Left lung (tissue), 10 donors: Measurements from ENCODE around the gene DCAF8L2. TPM values are rescaled to one million over a fixed set of nuclear protein-coding genes. Genes with fewer than 3 reads are reported as not detected.
A peak's percentile ranks its signal among the peaks of the same experiment; 100 is the strongest.

Experiments
- ATAC-seq: fragments of 200-7000 bp; cut with Tn5 transposase; one replicate; pipeline ENCODE4 v1.9.1; 2020; ENCODE audit warnings: moderate library complexity
- DNase-seq, 4 donors: peaks; one replicate each; pipeline ENCODE4 v3.0.0-alpha.2; 2013 to 2020
- H3K27ac ChIP-seq, 2 donors: fragments of 200-600 bp; sonication (generic) in 1 of 2; one replicate each; pipeline versions ENCODE4 v1.5.0 to v1.8.0; 2020 to 2021
- H3K27me3 ChIP-seq, 2 donors: fragments of 200-600 bp; sonication (generic) in 1 of 2; one replicate each; pipeline versions ENCODE4 v1.5.0 to v1.8.0; 2020 to 2021
- H3K36me3 ChIP-seq, 2 donors: fragments of 200-600 bp; sonication (generic) in 1 of 2; one replicate each; pipeline versions ENCODE4 v1.5.0 to v1.8.0; 2020 to 2021
- H3K4me1 ChIP-seq, 2 donors: fragments of 200-600 bp; one replicate each; pipeline ENCODE4 v1.8.0; 2021
- H3K4me3 ChIP-seq, 2 donors: fragments of 200-600 bp; sonication (generic) in 1 of 2; one replicate each; pipeline versions ENCODE4 v1.5.0 to v1.8.0; 2020 to 2021; ENCODE audit warnings: mild to moderate bottlenecking in 1 of 2
- H3K9me3 ChIP-seq, 2 donors: fragments of 200-600 bp; sonication (generic) in 1 of 2; one replicate each; pipeline versions ENCODE4 v1.5.0 to v1.8.0; 2020 to 2021
- intact Hi-C, 2 donors: fragments of 100-400 bp; cut with DNase I; formaldehyde crosslinking; loops; one replicate each; pipeline versions ENCODE4 v1.11.2 to v1.14.2; 2022
- polyA plus RNA-seq, 6 donors: library from polyadenylated mRNA; unstranded; fragments of 120-200 nt; gene quantifications; one replicate each; pipeline ENCODE4 v1.2.1, GENCODE V29; 2013; ENCODE audit not compliant: insufficient read length in 6 of 6
- total RNA-seq, 2 donors: library from RNA; stranded (reverse); fragmentation: NEBNext Ultra II Directional; extraction: Animal tissue kit (Norgen Biotek cat#: 25700); gene quantifications; one replicate each; pipeline ENCODE4 v1.2.1, GENCODE V29; 2021
- TF ChIP-seq, protein P1 (sequence below), 2 donors: fragments of 200-600 bp; sonication (generic) in 1 of 2; IDR thresholded peaks; one replicate each; pipeline versions ENCODE4 v1.5.0 to v1.8.0; 2021; ENCODE audit warnings: antibody characterized with exemption in 2 of 2
- donor health status: DM: no; HTN: yes; CAD: no.
- donor health status: DM: no; HTN: no; CAD: no.

DCAF8L2 gene
- total and polyA plus RNA-seq, 8 donors, result not detected

GRCh38 chrX:27619975-27620374, 29.8 kb downstream of the DCAF8L2 start:
- Histone ChIP-seq H3K9me3 (no peaks in the 10 kb centered on the region), H3K36me3 (no peaks in the 10 kb centered on the region), H3K4me3 (no peak overlapping the region), H3K27ac (no peak overlapping the region), H3K27me3 (peaks cover 0 to 3% of the 10 kb centered on the region in 2 donors), H3K4me1 (no peaks in the 10 kb centered on the region)
- no peak for ATAC-seq
- peak in 1 of 4 donors; percentile 0 for DNase-seq
- intact Hi-C loops, result no loop called here
- TF ChIP-seq, protein P1, sequence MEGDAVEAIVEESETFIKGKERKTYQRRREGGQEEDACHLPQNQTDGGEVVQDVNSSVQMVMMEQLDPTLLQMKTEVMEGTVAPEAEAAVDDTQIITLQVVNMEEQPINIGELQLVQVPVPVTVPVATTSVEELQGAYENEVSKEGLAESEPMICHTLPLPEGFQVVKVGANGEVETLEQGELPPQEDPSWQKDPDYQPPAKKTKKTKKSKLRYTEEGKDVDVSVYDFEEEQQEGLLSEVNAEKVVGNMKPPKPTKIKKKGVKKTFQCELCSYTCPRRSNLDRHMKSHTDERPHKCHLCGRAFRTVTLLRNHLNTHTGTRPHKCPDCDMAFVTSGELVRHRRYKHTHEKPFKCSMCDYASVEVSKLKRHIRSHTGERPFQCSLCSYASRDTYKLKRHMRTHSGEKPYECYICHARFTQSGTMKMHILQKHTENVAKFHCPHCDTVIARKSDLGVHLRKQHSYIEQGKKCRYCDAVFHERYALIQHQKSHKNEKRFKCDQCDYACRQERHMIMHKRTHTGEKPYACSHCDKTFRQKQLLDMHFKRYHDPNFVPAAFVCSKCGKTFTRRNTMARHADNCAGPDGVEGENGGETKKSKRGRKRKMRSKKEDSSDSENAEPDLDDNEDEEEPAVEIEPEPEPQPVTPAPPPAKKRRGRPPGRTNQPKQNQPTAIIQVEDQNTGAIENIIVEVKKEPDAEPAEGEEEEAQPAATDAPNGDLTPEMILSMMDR (IDR thresholded peaks at IDR 0.05), result no peak

GRCh38 chrX:27622883-27623282, 32.7 kb downstream of the DCAF8L2 start:
- Histone ChIP-seq H3K27ac (no peak overlapping the region), H3K27me3 (peaks cover 0 to 3% of the 10 kb centered on the region in 2 donors), H3K36me3 (no peaks in the 10 kb centered on the region), H3K9me3 (no peaks in the 10 kb centered on the region), H3K4me3 (no peak overlapping the region), H3K4me1 (no peaks in the 10 kb centered on the region)
- intact Hi-C loops, result no loop called here
- ATAC-seq (no peak), DNase-seq (no peak)
- TF ChIP-seq, protein P1 (IDR thresholded peaks at IDR 0.05), result no peak

DNA sequence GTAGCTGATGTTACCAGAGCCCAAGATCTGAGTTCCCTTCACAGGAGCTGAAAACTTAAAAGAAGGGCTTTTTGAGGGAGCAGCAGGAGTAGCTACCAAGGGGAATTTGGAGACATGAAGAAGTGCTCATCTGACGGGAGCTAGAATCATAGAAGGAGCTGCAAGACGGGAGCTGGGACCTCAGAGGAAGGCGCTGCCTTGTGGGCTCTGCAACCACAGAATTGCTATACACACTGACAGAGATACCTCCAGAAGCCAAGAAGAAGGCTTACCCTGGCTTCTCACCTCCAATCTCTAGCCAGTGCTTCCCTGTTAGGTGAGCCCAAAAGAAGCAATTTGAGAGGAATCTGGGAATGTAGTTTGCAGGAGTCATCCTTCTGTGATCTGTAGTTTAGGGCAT, 35.9 kb downstream of the DCAF8L2 start:
- Histone ChIP-seq H3K27ac (no peak overlapping the region), H3K36me3 (no peaks in the 10 kb centered on the region), H3K9me3 (no peaks in the 10 kb centered on the region), H3K4me1 (no peaks in the 10 kb centered on the region), H3K4me3 (no peak overlapping the region), H3K27me3 (no peaks in the 10 kb centered on the region)
- intact Hi-C loops, result no loop called here
- DNase-seq, result no peak
- TF ChIP-seq, protein P1 (IDR thresholded peaks at IDR 0.05), result no peak
- no peak for ATAC-seq

DNA sequence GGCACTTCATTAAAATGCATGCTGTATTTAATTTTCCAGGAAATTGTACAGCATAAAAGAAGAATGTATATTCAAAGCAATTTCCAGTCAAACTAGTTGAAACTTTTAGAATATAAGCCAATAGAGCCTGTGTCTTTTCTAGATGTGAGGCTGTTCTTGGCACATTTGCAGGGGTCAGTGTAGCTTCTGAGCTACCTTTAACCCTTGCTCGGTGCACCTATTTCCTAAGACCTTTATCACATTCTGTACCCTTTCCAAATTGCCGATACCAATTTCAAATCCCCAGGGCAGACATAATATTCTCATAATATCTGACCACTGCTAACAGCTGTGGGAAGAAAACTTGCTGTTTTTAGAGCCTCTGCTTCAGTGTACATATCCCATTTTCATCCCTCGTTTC, 43.2 kb downstream of the DCAF8L2 start:
- no peak for ATAC-seq
- Histone ChIP-seq H3K27me3 (no peaks in the 10 kb centered on the region), H3K36me3 (no peaks in the 10 kb centered on the region), H3K27ac (no peak overlapping the region), H3K4me3 (no peak overlapping the region), H3K9me3 (no peaks in the 10 kb centered on the region), H3K4me1 (no peaks in the 10 kb centered on the region)
- intact Hi-C loops, result no loop called here
- TF ChIP-seq, protein P1 (IDR thresholded peaks at IDR 0.05), result no peak
- DNase-seq, result no peak

DNA sequence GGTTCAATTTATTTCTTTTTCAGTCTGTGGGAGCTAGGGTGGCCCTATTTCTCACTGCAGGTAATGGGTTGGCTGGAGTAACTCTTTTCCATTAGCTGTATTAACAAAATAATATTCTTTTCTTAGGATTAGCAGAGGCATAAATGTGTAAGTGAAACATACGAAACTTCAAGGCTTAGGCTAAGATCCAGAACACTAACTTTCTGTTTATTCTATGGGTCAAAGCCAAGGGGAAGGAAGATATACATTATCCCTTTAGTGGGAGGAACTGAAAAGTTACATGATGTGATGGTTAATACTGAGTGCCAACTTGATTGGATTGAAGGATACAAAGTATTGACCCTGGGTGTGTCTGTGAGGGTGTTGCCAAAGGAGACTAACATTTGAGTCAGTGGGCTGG, 66.4 kb downstream of the DCAF8L2 start:
- intact Hi-C loops, result no loop called here
- ATAC-seq (no peak), DNase-seq (peak in 1 of 4 donors; percentile 5)
- Histone ChIP-seq H3K4me3 (no peak overlapping the region), H3K36me3 (no peaks in the 10 kb centered on the region), H3K27me3 (no peaks in the 10 kb centered on the region), H3K9me3 (no peaks in the 10 kb centered on the region), H3K27ac (no peak overlapping the region), H3K4me1 (no peaks in the 10 kb centered on the region)
- TF ChIP-seq, protein P1 (IDR thresholded peaks at IDR 0.05), result no peak
